ENCODE measurements around the gene SLC5A9. TPM values are rescaled to one million over a fixed set of nuclear protein-coding genes. Genes with fewer than 3 reads are reported as not detected.

SLC5A9 gene
- total RNA-seq, 1 donor from 2014 or later = 0.25 TPM

- Histone ChIP-seq H3K27ac (no peak overlapping the region), H3K9me3 (no peaks in the 10 kb centered on the region), H3K4me3 (no peak overlapping the region), H3K4me1 (no peaks in the 10 kb centered on the region), H3K36me3 (no peaks in the 10 kb centered on the region), H3K27me3 (no peaks in the 10 kb centered on the region)
- intact Hi-C loops (cut with DNase I) = loop anchor here (10.0 kb wide), 1 partner anchor 461 kb away; no protein-coding TSS in a partner anchor
- DNase-seq (ENCODE audit: extremely low spot score in 2 of 2) = no peak
- TF ChIP-seq POLR2AphosphoS5 (IDR thresholded peaks at IDR 0.05; ENCODE audit: insufficient read depth in 1 of 2, low read depth in 1 of 2) (no peak), POLR2A (IDR thresholded peaks at IDR 0.05) (no peak), CTCF (IDR thresholded peaks at IDR 0.05) (no peak)
These were observed 17.0 kb upstream of the SLC5A9 start for GRCh38 chr1:48205522-48205921.

- H3K4me1 ChIP-seq = no peaks in the 10 kb centered on the region
- H3K4me3 ChIP-seq = no peak overlapping the region
- H3K27ac ChIP-seq = no peak overlapping the region
- intact Hi-C loops (cut with DNase I) = loop anchor here (10.0 kb wide), 1 partner anchor 462 kb away; no protein-coding TSS in a partner anchor
- H3K27me3 ChIP-seq = no peaks in the 10 kb centered on the region
- no peak for TF ChIP-seq POLR2AphosphoS5 (IDR thresholded peaks at IDR 0.05; ENCODE audit: insufficient read depth in 1 of 2, low read depth in 1 of 2)
- no peak for TF ChIP-seq POLR2A (IDR thresholded peaks at IDR 0.05)
- no peak for TF ChIP-seq CTCF (IDR thresholded peaks at IDR 0.05)
- H3K9me3 ChIP-seq = no peaks in the 10 kb centered on the region
- no peaks in the 10 kb centered on the region for H3K36me3 ChIP-seq
- DNase-seq (ENCODE audit: extremely low spot score in 2 of 2) = no peak
These were observed 16.1 kb upstream of the SLC5A9 start for GRCh38 chr1:48206371-48206770.

- no peak for TF ChIP-seq POLR2AphosphoS5 (IDR thresholded peaks at IDR 0.05; ENCODE audit: insufficient read depth in 1 of 2, low read depth in 1 of 2)
- no peak for TF ChIP-seq CTCF (IDR thresholded peaks at IDR 0.05)
- TF ChIP-seq POLR2A (IDR thresholded peaks at IDR 0.05) = no peak
- Histone ChIP-seq H3K4me3 (no peak overlapping the region), H3K27ac (no peak overlapping the region), H3K27me3 (no peaks in the 10 kb centered on the region), H3K9me3 (no peaks in the 10 kb centered on the region), H3K36me3 (no peaks in the 10 kb centered on the region), H3K4me1 (no peaks in the 10 kb centered on the region)
- DNase-seq (ENCODE audit: extremely low spot score in 2 of 2) = no peak
- intact Hi-C loops (cut with DNase I) = loop anchor here (10.0 kb wide), 1 partner anchor 462 kb away; no protein-coding TSS in a partner anchor
These were observed 15.4 kb upstream of the SLC5A9 start for GRCh38 chr1:48207131-48207530.

GRCh38 chr1:48207536-48208075 is 14.9 kb upstream of the SLC5A9 start:
- Histone ChIP-seq H3K27ac (no peak overlapping the region), H3K4me1 (no peaks in the 10 kb centered on the region), H3K9me3 (no peaks in the 10 kb centered on the region), H3K4me3 (no peak overlapping the region), H3K36me3 (no peaks in the 10 kb centered on the region), H3K27me3 (no peaks in the 10 kb centered on the region)
- intact Hi-C loops (cut with DNase I) = loop anchor here (10.0 kb wide), 1 partner anchor 463 kb away; no protein-coding TSS in a partner anchor
- peak in 1 of 2 donors; percentile 72 for DNase-seq (ENCODE audit: extremely low spot score in 2 of 2)
- TF ChIP-seq POLR2AphosphoS5 (IDR thresholded peaks at IDR 0.05; ENCODE audit: insufficient read depth in 1 of 2, low read depth in 1 of 2) (no peak), CTCF (IDR thresholded peaks at IDR 0.05) (no peak), POLR2A (IDR thresholded peaks at IDR 0.05) (no peak)

GRCh38 chr1:48208251-48208650 is 14.3 kb upstream of the SLC5A9 start:
- no peak overlapping the region for H3K27ac ChIP-seq
- no peak for TF ChIP-seq POLR2A (IDR thresholded peaks at IDR 0.05)
- TF ChIP-seq CTCF (IDR thresholded peaks at IDR 0.05) = no peak
- H3K36me3 ChIP-seq = no peaks in the 10 kb centered on the region
- H3K27me3 ChIP-seq = no peaks in the 10 kb centered on the region
- H3K4me1 ChIP-seq = no peaks in the 10 kb centered on the region
- H3K4me3 ChIP-seq = no peak overlapping the region
- no peak for DNase-seq (ENCODE audit: extremely low spot score in 2 of 2)
- no peaks in the 10 kb centered on the region for H3K9me3 ChIP-seq
- intact Hi-C loops (cut with DNase I) = loop anchor here (10.0 kb wide), 1 partner anchor 463 kb away; no protein-coding TSS in a partner anchor
